SK-N-SH (cell line): Measurements from ENCODE around the gene FAP. TPM values are rescaled to one million over a fixed set of nuclear protein-coding genes. Genes with fewer than 3 reads are reported as not detected.

Experiments
- CTCF ChIA-PET: fragments of 300-600, 350-600 bp; formaldehyde crosslinking; extraction: SDS; loops from one replicate; lab custom pipeline; 2021; lab: Yijun Ruan, JAX
- POLR2A ChIA-PET: fragments of 350-600 bp; sonication (Branson Sonifier 250); formaldehyde crosslinking; extraction: SDS; loops from one replicate; lab custom pipeline; 2020; ENCODE audit warnings: antibody characterized with exemption, inconsistent platforms; lab: Yijun Ruan, JAX
- DNase-seq: peaks from one replicate; pipeline ENCODE4 v3.0.0; 2012
- H2AFZ ChIP-seq: fragments of 200-600 bp; sonication (generic); 2 replicates; pipeline ENCODE4 v1.8.1; 2016; ENCODE audit warnings: antibody characterized with exemption, mild to moderate bottlenecking, low read depth
- H3F3A ChIP-seq: fragments of 200-600 bp; sonication (generic); replicated peaks from 2 replicates; pipeline ENCODE3; 2016; ENCODE audit warnings: antibody characterized with exemption, mild to moderate bottlenecking; ENCODE audit not compliant: insufficient read depth
- H3K27ac ChIP-seq, 2 experiments: fragments of 200-500 bp in 1 of 2; fragments of 200-600 bp in 1 of 2; sonication (Bioruptor generic) in 1 of 2; sonication (generic), shearing (Covaris generic) in 1 of 2; 2 replicates each; pipeline versions ENCODE4 v1.5.1 to v1.6.1; 2014 to 2016; ENCODE audit warnings: low read depth in 2 of 2, inconsistent platforms in 1 of 2, low read length in 1 of 2, mild to moderate bottlenecking in 1 of 2, mixed read lengths in 1 of 2
- H3K27me3 ChIP-seq: fragments of 200-600 bp; sonication (generic), shearing (Covaris generic); 2 replicates; pipeline ENCODE4 v1.6.1; 2016; ENCODE audit warnings: mixed run types; ENCODE audit not compliant: insufficient read depth
- H3K36me3 ChIP-seq, 2 experiments: fragments of 200-500 bp in 1 of 2; fragments of 200-600 bp in 1 of 2; sonication (Bioruptor generic) in 1 of 2; sonication (generic) in 1 of 2; replicated peaks in 1 of 2; 2 replicates each; pipeline versions ENCODE3 to v1.5.1; 2014 to 2016; ENCODE audit warnings: low read length in 1 of 2, mild to moderate bottlenecking in 1 of 2; ENCODE audit not compliant: insufficient read depth in 2 of 2, control insufficient read depth in 1 of 2
- H3K4me1 ChIP-seq, 2 experiments: fragments of 200-500 bp in 1 of 2; fragments of 200-600 bp in 1 of 2; sonication (Bioruptor generic) in 1 of 2; sonication (generic), shearing (Covaris generic) in 1 of 2; 2 replicates each; pipeline versions ENCODE4 v1.5.1 to v1.6.1; 2014 to 2016; ENCODE audit warnings: low read depth in 1 of 2, low read length in 1 of 2, mixed run types in 1 of 2; ENCODE audit not compliant: insufficient read depth in 2 of 2, control insufficient read depth in 1 of 2
- H3K4me2 ChIP-seq: fragments of 200-600 bp; sonication (generic), shearing (Covaris generic); 2 replicates; pipeline ENCODE4 v1.6.1; 2017; ENCODE audit warnings: mixed run types
- H3K4me3 ChIP-seq, 2 experiments: fragments of 200-500 bp in 1 of 2; fragments of 200-600 bp in 1 of 2; sonication (Bioruptor generic) in 1 of 2; sonication (generic), shearing (Covaris generic) in 1 of 2; 2 replicates each; pipeline versions ENCODE4 v1.5.1 to v1.8.1; 2014 to 2016; ENCODE audit warnings: low read depth in 2 of 2, inconsistent platforms in 1 of 2, low read length in 1 of 2, mild to moderate bottlenecking in 1 of 2, mixed read lengths in 1 of 2, moderate library complexity in 1 of 2
- H3K79me2 ChIP-seq: fragments of 200-600 bp; sonication (generic); 2 replicates; pipeline ENCODE4 v1.8.1; 2017; ENCODE audit warnings: mild to moderate bottlenecking; ENCODE audit not compliant: insufficient read depth
- H3K9ac ChIP-seq: fragments of 200-600 bp; sonication (generic); 2 replicates; pipeline ENCODE4 v1.6.1; 2017; ENCODE audit warnings: mixed run types
- H3K9me2 ChIP-seq: fragments of 200-600 bp; sonication (generic); 2 replicates; pipeline ENCODE4 v1.6.1; 2017; ENCODE audit warnings: mixed run types
- H3K9me3 ChIP-seq: fragments of 200-600 bp; sonication (generic); 2 replicates; pipeline ENCODE4 v1.6.1; 2017; ENCODE audit warnings: mixed run types, mild to moderate bottlenecking, moderate library complexity
- H4K20me1 ChIP-seq: fragments of 200-600 bp; sonication (generic); 2 replicates; pipeline ENCODE4 v1.6.1; 2017; ENCODE audit warnings: mild to moderate bottlenecking, mixed run types; ENCODE audit not compliant: insufficient read depth
- CHD2 ChIP-seq: fragments of 150-350 bp; IDR thresholded peaks from 2 replicates; pipeline ENCODE4 v1.6.1; 2018; ENCODE audit warnings: low read length; ENCODE audit not compliant: partially characterized antibody
- CTCF ChIP-seq: fragments of 200-600 bp; sonication (generic); IDR thresholded peaks from 2 replicates; pipeline ENCODE4 v1.6.1; 2017; ENCODE audit warnings: antibody characterized with exemption, mild to moderate bottlenecking, moderate library complexity
- ELF1 ChIP-seq: IDR thresholded peaks from 2 replicates; pipeline ENCODE4 v1.4.0; 2012
- FOSL2 ChIP-seq: IDR thresholded peaks from 2 replicates; pipeline ENCODE4 v1.4.0; 2012; ENCODE audit warnings: low read depth, mild to moderate bottlenecking, moderate library complexity, borderline replicate concordance
- FOXJ3 ChIP-seq: sonication (generic); formaldehyde crosslinking; IDR thresholded peaks from 2 replicates; pipeline ENCODE4 v1.5.1; 2020; ENCODE audit warnings: mild to moderate bottlenecking, missing genetic modification reagents
- GABPA ChIP-seq: IDR thresholded peaks from 2 replicates; pipeline ENCODE4 v1.4.0; 2012; ENCODE audit warnings: low read depth, mild to moderate bottlenecking
- JUND ChIP-seq: IDR thresholded peaks from 2 replicates; pipeline ENCODE4 v1.4.0; 2012
- MEF2A ChIP-seq: IDR thresholded peaks from 2 replicates; pipeline ENCODE4 v1.4.0; 2012; ENCODE audit warnings: low read depth, borderline replicate concordance
- NRF1 ChIP-seq: IDR thresholded peaks from 2 replicates; pipeline ENCODE4 v1.6.1; 2012; ENCODE audit warnings: low read depth, mild to moderate bottlenecking, low read length
- RCOR1 ChIP-seq: fragments of 150-350 bp; IDR thresholded peaks from 2 replicates; pipeline ENCODE4 v1.6.1; 2017; ENCODE audit warnings: antibody characterized with exemption, low read length
- RFX5 ChIP-seq: IDR thresholded peaks from 2 replicates; pipeline ENCODE4 v1.6.1; 2012; ENCODE audit warnings: mild to moderate bottlenecking, improper control_type of control experiment, low read length
- SMC3 ChIP-seq: IDR thresholded peaks from 2 replicates; pipeline ENCODE4 v1.6.1; 2012; ENCODE audit warnings: low read depth, low read length, improper control_type of control experiment
- USF1 ChIP-seq: IDR thresholded peaks from 2 replicates; pipeline ENCODE4 v1.4.0; 2012; ENCODE audit warnings: low read depth, borderline replicate concordance
- YY1 ChIP-seq: IDR thresholded peaks from 2 replicates; pipeline ENCODE4 v1.4.0; 2012; ENCODE audit warnings: low read depth, mild to moderate bottlenecking
- whole genome bisulfite sequencing: methylation state at CpG from one replicate; pipeline ENCODE4 v1.1.6; 2017; ENCODE audit warnings: low lambda C conversion rate; 5-methylcytosine and 5-hydroxymethylcytosine counted together
- polyA plus RNA-seq, 3 experiments: library from polyadenylated mRNA; depleted of rRNA; stranded (reverse); fragments of >200 nt; gene quantifications; 2 replicates each; pipeline ENCODE4 v1.2.3, GENCODE V29; 2012
- TF ChIP-seq, protein P1 (sequence below): IDR thresholded peaks from 2 replicates; pipeline ENCODE4 v1.4.0; 2012; ENCODE audit warnings: low read depth
- TF ChIP-seq, protein P2 (sequence below): IDR thresholded peaks from 2 replicates; pipeline ENCODE4; 2012

The FAP gene
- polyA plus RNA-seq, 1 of the 3 experiments (the other 2 are of a cell fraction), result 36.9 TPM

DNA sequence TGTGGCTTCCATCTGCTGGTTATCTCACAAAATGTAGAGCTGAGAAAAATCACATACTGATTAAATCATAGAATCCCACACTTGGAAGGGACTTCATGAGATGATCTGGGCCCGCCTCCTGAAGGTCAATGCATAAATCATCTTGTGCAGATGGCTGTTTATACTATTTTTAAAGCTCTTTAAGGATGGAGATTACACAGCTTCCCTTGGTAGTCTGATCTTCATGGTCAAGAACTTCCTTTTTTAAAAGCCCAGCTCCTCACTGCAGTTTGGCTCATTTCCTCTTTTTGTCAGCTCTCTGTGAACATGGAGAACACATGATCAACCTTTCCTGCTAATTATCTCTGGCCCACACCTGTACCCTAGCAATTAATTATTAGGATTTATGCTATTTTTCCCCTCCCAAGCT lies 117.1 kb downstream of the FAP start:
- 29% methylated on average over 1 of the region's 1 CpG for WGBS
- no peak overlapping the region for H2AFZ ChIP-seq

GRCh38 chr2:162125138-162125537 lies 118.1 kb downstream of the FAP start:
- Histone ChIP-seq H3K79me2 (no peaks in the 10 kb centered on the region), H3K9me2 (no peaks in the 10 kb centered on the region), H3K27me3 (no peaks in the 10 kb centered on the region), H3K9ac (no peak overlapping the region), H3K36me3 (no peaks in the 10 kb centered on the region), H3K4me2 (no peak overlapping the region), H4K20me1 (no peaks in the 10 kb centered on the region), H3K27ac (no peak overlapping the region), H3F3A (no peaks in the 10 kb centered on the region), H3K4me1 (no peaks in the 10 kb centered on the region), H3K4me3 (no peak overlapping the region), H2AFZ (no peak overlapping the region), H3K9me3 (no peaks in the 10 kb centered on the region)
- DNase-seq, result no peak
- 69% methylated on average over 2 of the region's 2 CpGs for WGBS
- CTCF ChIA-PET, result interaction anchor here (1.1 to 3.9 kb wide), 6 partner anchors 18 to 538 kb away, joined by 3 to 26 read pairs (median 4); no protein-coding TSS in a partner anchor
- POLR2A ChIA-PET, result no interaction called here
- TF ChIP-seq SMC3 (no peak), GABPA (no peak), RCOR1 (no peak), FOXJ3 (no peak), FOSL2 (no peak), RFX5 (no peak), NRF1 (no peak), ELF1 (no peak), MEF2A (no peak), CTCF (no peak), CHD2 (no peak), YY1 (no peak), JUND (no peak), USF1 (no peak)
- TF ChIP-seq, protein P1, sequence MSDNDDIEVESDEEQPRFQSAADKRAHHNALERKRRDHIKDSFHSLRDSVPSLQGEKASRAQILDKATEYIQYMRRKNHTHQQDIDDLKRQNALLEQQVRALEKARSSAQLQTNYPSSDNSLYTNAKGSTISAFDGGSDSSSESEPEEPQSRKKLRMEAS, result no peak

More for the DNA sequence above, 117.1 kb downstream of the FAP start:
- Histone ChIP-seq H3K36me3 (no peaks in the 10 kb centered on the region), H3K9me2 (no peaks in the 10 kb centered on the region), H3K9me3 (peaks cover 7% of the 10 kb centered on the region; the same call in 1 of the 2 replicates), H4K20me1 (no peaks in the 10 kb centered on the region), H3K4me2 (no peak overlapping the region), H3K4me3 (no peak overlapping the region), H3K79me2 (no peaks in the 10 kb centered on the region), H3F3A (no peaks in the 10 kb centered on the region), H3K27ac (no peak overlapping the region), H3K4me1 (no peaks in the 10 kb centered on the region), H3K27me3 (no peaks in the 10 kb centered on the region), H3K9ac (no peak overlapping the region)
- CTCF ChIA-PET, result interaction anchor here (0.9 to 3.9 kb wide), 4 partner anchors 18 to 539 kb away, joined by 3 to 26 read pairs (median 5); no protein-coding TSS in a partner anchor
- TF ChIP-seq, protein P2, sequence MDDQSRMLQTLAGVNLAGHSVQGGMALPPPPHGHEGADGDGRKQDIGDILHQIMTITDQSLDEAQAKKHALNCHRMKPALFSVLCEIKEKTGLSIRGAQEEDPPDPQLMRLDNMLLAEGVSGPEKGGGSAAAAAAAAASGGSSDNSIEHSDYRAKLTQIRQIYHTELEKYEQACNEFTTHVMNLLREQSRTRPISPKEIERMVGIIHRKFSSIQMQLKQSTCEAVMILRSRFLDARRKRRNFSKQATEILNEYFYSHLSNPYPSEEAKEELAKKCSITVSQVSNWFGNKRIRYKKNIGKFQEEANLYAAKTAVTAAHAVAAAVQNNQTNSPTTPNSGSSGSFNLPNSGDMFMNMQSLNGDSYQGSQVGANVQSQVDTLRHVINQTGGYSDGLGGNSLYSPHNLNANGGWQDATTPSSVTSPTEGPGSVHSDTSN, result 0 out of 2 replicates have a peak, but pooled peaks have one; percentile 13
- TF ChIP-seq CTCF, result no peak
- POLR2A ChIA-PET, result no interaction called here
- DNase-seq, result no peak
